CD4-positive, alpha-beta T cell treated with Interleukin-4 for 4 hours (primary cell): ENCODE results near the gene DEGS1.

Source experiments
- DNase-seq: peaks from one replicate; pipeline ENCODE4 v3.0.0-alpha.2; 2020

Gene DEGS1

GRCh38 chr1:224182866-224183590 is at the start of gene DEGS1:
Gene DEGS1 (plus strand): TSS chr1:224183240. CDS start chr1:224183337, 97 bp downstream.
- peak; percentile 73 for DNase-seq

- DNase-seq = no peak
Observed at GRCh38 chr1:224133741-224134299, 49.2 kb upstream of the DEGS1 start.

- DNase-seq = no peak
Observed at GRCh38 chr1:224137518-224137917, 45.5 kb upstream of the DEGS1 start.

GRCh38 chr1:224138198-224138597 is 44.8 kb upstream of the DEGS1 start:
- no peak for DNase-seq

- DNase-seq = no peak
Observed at GRCh38 chr1:224141693-224142092, 41.3 kb upstream of the DEGS1 start.

GRCh38 chr1:224149709-224150108 is 33.3 kb upstream of the DEGS1 start:
- no peak for DNase-seq

GRCh38 chr1:224151117-224151516 is 31.9 kb upstream of the DEGS1 start:
- DNase-seq = no peak

- no peak for DNase-seq
Observed at GRCh38 chr1:224157316-224157715, 25.7 kb upstream of the DEGS1 start.

GRCh38 chr1:224159541-224159940 is 23.5 kb upstream of the DEGS1 start:
- no peak for DNase-seq

GRCh38 chr1:224160171-224160682 is 22.8 kb upstream of the DEGS1 start:
- no peak for DNase-seq

- DNase-seq = no peak
Observed at GRCh38 chr1:224162768-224163167, 20.3 kb upstream of the DEGS1 start.

GRCh38 chr1:224163311-224163710 is 19.7 kb upstream of the DEGS1 start:
- DNase-seq = no peak

GRCh38 chr1:224168859-224169380 is 14.1 kb upstream of the DEGS1 start:
- peak; percentile 73 for DNase-seq

GRCh38 chr1:224169718-224170270 is 13.2 kb upstream of the DEGS1 start:
- DNase-seq = no peak

- DNase-seq = no peak
Observed at GRCh38 chr1:224170343-224170742, 12.7 kb upstream of the DEGS1 start.

GRCh38 chr1:224170748-224171478 is 12.1 kb upstream of the DEGS1 start:
- peak; percentile 28 for DNase-seq

- DNase-seq = no peak
Observed at GRCh38 chr1:224172229-224172628, 10.8 kb upstream of the DEGS1 start.

- DNase-seq = no peak
Observed at GRCh38 chr1:224173523-224173922, 9.5 kb upstream of the DEGS1 start.

- peak; percentile 44 for DNase-seq
Observed at GRCh38 chr1:224175617-224176016, 7.4 kb upstream of the DEGS1 start.

GRCh38 chr1:224177356-224177999 is 5.6 kb upstream of the DEGS1 start:
- no peak for DNase-seq

- DNase-seq = no peak
Observed at GRCh38 chr1:224178894-224179293, 4.1 kb upstream of the DEGS1 start.

- no peak for DNase-seq
Observed at GRCh38 chr1:224180783-224181452, 2.1 kb upstream of the DEGS1 start.
